Measurements from ENCODE around the gene OXNAD1.

The OXNAD1 gene

GRCh38 chr3:16329036-16329825, 64.2 kb downstream of the OXNAD1 start:
- no peak for DNase-seq (ENCODE audit: low spot score)

- DNase-seq (ENCODE audit: low spot score) = no peak
Observed at GRCh38 chr3:16329826-16330129, 64.8 kb downstream of the OXNAD1 start.

- DNase-seq (ENCODE audit: low spot score) = no peak
Observed at GRCh38 chr3:16330351-16330750, 65.3 kb downstream of the OXNAD1 start.

DNA sequence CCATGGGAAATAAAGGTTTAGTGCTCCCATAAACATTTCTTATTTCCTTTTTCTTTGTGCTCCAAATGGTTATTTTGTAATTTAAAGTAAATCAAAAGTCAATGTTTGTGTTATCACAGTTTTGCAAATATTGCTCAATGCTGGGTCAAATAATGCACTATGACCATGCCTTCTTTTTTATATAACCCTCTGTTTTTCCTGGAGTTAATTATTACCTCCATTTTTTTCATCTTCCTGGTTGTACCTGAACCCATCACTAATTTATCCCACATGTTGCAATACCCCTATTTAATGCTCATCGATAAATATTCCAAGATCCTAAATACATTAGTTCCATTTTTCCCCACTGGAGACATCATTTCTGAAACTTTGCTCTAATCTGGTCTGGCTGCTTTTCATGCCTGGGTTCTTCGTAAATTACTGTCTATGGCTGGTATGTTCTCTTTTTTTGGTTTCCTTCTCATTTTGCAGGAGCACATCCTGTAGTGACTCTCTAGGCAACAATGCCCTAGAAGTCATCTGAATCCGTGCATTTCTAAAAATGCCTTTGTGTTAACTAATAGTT, 66.4 kb downstream of the OXNAD1 start:
- no peak for DNase-seq (ENCODE audit: low spot score)

DNA sequence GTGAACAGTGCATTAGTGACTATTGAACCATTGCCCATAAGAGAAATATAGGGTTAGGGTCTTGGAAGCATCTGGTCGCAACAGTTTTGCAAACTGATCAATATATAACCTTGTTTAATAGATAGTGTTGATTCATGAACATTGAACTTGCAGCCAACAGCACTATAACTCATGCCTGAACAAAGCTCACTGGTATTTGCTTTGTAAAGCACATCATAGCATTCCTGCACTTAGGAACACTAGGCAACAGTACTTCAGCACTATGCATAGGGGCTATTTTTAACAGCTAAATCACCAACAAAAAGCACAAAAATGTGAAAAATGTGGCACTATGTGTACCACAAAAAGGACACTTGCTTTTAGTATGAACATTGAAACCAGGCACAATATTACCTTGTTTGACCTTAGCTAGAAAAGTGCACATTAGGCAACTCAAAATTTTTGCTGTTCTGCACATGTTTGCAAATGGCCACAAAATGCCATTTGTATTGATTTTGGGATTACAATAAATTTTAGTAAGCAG, 68.0 kb downstream of the OXNAD1 start:
- no peak for DNase-seq (ENCODE audit: low spot score)

DNA sequence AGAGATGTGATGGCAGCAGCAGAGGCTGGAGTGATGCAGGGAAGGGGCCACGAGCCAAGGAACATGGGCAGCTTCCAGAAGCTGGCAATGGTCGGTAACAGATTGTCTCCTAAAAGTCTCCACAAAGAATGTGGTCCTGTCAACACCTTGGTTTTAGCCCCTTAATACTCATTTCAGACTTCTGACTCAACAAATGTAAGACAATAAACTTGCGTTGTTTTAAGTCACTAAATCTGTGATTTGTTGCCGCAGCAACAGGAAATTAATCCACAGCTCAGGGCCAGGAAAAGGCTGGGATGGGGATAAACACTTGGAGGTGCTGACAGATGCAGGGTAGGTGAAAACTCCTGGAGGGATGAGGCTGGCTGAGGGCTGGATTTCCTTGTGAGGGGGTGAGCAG, 69.9 kb downstream of the OXNAD1 start:
- no peak for DNase-seq (ENCODE audit: low spot score)

DNA sequence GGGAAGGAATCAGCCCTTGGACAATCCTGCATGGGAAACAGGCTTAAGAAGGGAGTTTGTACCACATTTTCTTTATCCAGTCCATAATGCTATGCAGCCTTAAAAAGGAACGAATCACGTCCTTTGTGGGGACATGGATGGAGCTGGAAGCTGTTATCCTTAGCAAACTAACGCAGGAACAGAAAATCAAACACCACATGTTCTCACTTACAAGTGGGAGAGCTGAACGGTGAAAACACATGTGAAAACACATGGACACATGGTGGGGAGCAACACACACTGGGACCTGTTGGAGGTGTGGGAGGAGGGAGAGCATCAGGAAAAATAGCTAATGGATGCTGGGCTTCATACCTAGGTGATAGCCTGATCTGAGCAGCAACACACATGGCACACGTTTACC, 70.3 kb downstream of the OXNAD1 start:
- no peak for DNase-seq (ENCODE audit: low spot score)

DNA sequence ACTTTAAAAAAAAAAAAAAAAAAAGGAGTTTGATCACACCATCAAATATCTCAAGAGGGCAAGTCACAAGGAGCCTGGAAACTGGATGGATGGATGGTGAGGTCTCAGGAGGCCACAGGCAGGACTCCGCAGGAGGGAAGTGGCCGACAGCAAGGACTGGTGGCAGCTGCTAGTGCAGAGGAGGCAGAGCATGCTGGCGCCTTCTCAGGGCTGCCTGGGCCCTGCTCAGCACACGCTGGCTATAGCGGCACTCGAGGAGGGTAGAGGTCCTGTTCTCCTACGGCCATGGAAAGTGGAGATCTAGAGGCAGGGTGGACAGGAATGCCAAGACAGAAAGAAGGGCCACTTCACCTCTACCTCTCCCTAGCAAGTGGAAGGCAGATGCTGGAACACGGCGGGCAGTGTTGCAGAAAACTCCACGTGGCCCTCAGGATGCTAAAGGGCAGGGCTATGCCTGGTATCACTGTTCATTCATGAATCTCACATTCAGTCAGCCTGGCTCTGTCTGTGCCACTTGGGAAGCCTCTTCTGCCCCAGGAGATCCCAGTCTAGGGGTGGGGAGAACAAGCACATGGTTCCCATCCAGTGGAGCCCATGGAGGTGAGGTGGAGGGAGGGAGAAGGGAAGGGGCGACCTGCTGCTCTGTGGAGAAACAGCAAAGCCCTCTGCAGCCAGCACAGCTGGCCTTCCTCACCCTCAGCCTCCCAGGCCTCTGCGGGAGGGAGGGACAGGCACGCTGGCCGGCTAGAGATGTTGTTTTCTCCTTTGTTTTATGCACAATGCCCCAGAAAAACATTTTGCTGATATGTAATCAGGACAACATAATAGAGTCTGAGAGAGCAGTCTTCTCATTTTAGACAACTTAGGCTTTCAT, 71.0 kb downstream of the OXNAD1 start:
- DNase-seq (ENCODE audit: low spot score) = no peak

DNA sequence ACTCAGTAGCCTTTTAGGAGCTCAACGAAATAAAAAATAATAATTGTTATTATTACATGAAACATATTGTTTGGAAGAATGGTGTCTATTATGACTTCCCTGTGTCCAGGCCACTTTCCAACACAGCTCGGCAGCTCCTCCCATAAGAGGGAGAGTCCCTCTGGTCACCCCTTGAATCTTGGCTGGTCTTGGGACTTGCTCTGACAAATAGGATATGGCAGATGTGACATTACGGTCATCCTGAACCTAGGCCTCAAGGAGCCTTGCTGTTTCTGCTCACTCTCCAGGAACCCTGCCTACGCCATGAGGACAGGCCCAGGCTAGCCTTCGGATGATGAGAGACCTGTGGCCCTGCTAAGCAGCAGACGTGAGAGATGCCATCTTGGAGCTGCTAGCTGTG, 71.8 kb downstream of the OXNAD1 start:
- DNase-seq (ENCODE audit: low spot score) = no peak

- DNase-seq (ENCODE audit: low spot score) = peak; percentile 87
Observed at GRCh38 chr3:16337856-16338540, 73.0 kb downstream of the OXNAD1 start.

- DNase-seq (ENCODE audit: low spot score) = peak; percentile 66
Observed at GRCh38 chr3:16338999-16339398, 74.0 kb downstream of the OXNAD1 start.

DNA sequence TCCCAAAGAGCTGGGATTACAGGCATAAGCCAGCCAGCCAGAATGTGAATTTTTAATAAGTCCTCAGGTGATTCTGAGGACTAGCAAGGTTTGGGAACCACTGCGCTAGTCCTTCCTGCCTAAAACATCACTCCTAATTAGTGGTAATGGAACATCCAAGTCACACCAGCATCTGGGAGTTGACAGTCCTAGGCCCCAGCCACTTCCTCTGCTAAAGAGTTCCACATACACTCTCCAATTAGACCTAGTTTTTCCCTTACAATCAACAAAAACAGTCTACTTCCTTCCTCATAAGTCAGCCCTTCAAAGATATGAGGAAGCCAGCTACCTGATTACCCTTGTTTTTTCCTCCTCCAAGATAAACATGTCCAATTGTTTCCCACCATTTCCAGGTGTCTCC, 78.1 kb downstream of the OXNAD1 start:
- no peak for DNase-seq (ENCODE audit: low spot score)

DNA sequence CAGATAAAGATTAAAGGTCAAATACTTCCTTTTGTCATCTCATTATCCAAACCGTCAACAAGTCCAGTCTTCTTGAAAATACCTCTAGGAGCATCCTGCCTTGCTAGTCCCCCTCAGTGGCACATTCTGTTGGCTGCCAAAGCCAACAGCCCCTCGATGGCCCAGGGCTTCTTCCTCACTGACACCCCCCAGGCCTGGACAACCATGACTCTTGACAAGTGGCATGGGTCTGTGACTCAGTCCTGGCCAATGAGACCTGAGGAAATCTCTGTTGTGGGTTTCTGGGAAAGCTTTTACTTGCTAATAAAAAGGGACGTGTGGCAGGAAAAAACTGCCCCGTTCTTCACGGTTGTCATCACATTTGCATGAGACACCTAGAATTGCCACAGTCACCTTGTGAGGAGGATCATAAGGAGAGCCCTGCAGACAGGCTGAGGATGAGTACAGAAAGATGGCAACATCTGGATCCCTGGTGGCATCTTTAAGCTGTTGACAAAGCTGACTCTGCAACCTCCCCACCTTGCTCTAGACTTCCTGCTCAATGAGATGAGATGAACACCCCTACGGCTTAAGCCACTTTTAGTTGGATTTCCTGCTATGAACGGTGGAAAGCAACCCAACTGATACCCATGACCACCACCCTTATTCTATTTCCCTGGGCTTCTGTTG, 81.5 kb downstream of the OXNAD1 start:
- DNase-seq (ENCODE audit: low spot score) = no peak

GRCh38 chr3:16347548-16347947, 82.5 kb downstream of the OXNAD1 start:
- no peak for DNase-seq (ENCODE audit: low spot score)

DNA sequence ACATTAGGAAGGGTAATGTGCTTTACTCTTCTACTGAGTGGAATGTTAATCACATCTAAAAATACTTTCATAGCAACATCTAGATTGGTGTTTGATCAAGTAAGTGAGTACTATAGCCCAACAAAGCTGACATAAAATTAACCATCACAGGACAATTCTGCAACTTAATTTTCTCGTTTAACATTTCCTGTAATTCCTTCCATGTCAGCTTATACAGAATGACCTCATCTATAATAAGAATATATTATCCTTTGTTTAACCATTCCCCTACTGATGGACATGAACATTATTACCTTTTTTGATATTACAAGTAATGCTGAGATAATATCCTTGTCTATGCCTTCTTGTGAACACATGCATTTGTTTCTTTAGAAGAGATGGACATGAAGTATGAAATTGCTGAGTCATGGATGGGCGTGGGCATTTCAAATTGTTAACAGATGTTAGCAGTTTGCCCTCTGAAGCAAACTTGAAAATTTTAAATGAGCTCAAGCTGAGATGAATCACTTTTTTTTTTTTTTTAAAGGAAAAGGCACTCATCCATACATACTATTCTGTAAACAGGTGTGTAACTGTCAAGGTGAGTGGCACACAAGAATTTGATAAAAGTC, 85.1 kb downstream of the OXNAD1 start:
- DNase-seq (ENCODE audit: low spot score) = no peak

DNA sequence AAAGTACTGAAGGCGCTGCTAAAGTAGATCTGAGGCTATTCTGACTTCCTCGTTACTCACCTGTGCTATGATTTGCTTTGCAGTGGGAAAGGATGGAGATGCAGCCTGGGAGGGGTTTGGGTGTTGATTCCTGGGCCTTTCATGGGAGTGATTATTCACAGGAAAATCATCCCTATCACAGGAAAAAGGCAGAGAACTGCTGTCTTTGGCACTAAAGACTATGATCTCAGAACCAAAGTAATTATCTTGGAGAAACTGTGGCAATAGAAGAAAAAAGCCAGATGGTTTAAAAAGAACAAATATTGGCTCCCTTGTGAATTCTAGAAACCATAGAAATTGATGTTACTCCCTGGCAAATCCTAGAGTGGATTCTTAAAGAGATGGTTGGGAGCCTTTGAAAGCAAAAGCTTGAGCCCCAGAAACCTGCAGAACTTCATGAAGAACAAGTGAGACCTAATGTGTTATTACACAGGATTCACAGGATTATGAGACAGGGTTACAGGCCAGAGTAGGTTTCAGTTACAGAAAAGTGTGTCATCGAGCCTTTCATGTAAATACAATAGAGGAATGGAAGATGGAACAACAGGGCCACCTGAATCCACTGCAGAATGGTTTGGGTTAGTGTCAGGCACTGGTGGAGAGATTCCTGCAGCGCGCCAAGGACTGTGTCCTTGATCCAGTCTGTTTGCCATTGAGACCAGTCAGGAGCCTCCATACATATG, 85.7 kb downstream of the OXNAD1 start:
- no peak for DNase-seq (ENCODE audit: low spot score)

DNA sequence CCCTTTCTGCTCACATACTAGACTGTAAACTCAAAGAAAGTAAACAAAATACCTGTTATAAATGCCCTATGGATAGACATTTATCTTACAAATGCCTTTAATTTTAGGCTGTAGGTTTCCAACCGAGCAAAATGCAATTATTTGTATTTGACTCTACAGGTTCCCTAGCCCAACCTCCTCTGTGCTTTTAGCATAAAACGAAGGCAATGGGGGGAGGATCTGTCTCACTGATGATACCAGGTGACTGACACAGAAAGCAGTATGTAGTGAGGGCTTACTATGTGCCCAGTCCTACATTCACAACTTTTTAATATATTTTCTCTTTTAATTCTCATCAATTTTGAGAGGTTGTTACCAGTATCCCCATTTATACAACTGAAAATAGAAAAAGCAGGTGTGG, 87.4 kb downstream of the OXNAD1 start:
- DNase-seq (ENCODE audit: low spot score) = no peak

- DNase-seq (ENCODE audit: low spot score) = no peak
Observed at GRCh38 chr3:16354291-16354690, 89.3 kb downstream of the OXNAD1 start.
